ENCODE data around the gene FLAD1. TPM values are rescaled to one million over a fixed set of nuclear protein-coding genes. Genes with fewer than 3 reads are reported as not detected.
"Not testable (repeated sequence)": the region's sequence is repeated elsewhere in the genome, so short reads cannot be mapped to it uniquely, and the experiment has no call there.

The FLAD1 gene
- total RNA-seq, 3 donors from 2014 or later (not counting 1 experiment from before 2014, with no cell fraction given), result 32.1 to 47.6 (median 38.7) TPM

DNA sequence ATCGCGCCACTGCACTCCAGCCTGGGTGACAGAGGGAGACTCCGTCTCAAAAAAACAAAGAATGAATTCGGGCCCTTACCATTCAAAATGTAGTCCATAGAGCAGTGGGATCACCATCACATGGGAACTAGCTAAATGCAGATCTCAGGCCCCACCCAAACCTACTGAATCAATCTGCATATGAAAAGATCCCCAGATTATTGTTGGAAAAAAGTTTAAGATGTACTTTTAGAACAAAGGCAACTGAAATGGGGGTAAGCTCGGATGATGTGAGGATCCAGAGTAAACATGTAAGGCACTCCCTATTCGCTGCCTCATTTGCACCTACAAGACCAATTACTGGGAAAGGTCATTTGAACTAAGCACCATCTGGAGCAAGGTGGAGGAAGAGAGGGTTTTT, 803 bp upstream of the FLAD1 start:
- Histone ChIP-seq H3K36me3 (ENCODE audit: control insufficient read depth, insufficient read depth, low read length) (peaks cover 6% of the 10 kb centered on the region), H3K4me1 (ENCODE audit: control insufficient read depth, insufficient read depth, low read length) (peaks cover 16% of the 10 kb centered on the region), H3K4me3 (ENCODE audit: low read length) (peak overlapping the region; percentile 8), H3K27me3 (ENCODE audit: control insufficient read depth, insufficient read depth, low read length) (no peaks in the 10 kb centered on the region), H3K9me3 (ENCODE audit: control insufficient read depth, insufficient read depth, low read length) (no peaks in the 10 kb centered on the region), H3K27ac (ENCODE audit: low read length) (peak overlapping the region; percentile 1)
- no peaks in the 10 kb centered on the region for H3K9me3 Mint-ChIP-seq
- TF ChIP-seq, protein P1, sequence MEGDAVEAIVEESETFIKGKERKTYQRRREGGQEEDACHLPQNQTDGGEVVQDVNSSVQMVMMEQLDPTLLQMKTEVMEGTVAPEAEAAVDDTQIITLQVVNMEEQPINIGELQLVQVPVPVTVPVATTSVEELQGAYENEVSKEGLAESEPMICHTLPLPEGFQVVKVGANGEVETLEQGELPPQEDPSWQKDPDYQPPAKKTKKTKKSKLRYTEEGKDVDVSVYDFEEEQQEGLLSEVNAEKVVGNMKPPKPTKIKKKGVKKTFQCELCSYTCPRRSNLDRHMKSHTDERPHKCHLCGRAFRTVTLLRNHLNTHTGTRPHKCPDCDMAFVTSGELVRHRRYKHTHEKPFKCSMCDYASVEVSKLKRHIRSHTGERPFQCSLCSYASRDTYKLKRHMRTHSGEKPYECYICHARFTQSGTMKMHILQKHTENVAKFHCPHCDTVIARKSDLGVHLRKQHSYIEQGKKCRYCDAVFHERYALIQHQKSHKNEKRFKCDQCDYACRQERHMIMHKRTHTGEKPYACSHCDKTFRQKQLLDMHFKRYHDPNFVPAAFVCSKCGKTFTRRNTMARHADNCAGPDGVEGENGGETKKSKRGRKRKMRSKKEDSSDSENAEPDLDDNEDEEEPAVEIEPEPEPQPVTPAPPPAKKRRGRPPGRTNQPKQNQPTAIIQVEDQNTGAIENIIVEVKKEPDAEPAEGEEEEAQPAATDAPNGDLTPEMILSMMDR (IDR thresholded peaks at IDR 0.05), result no peak
- no peak overlapping the region for H3K4me3 Mint-ChIP-seq
- no peaks in the 10 kb centered on the region for H3K36me3 Mint-ChIP-seq
- no peaks in the 10 kb centered on the region for H3K27me3 Mint-ChIP-seq (ENCODE audit: low read depth in 2 of 2)
- intact Hi-C loops (cut with micrococcal nuclease), result no loop called here
- WGBS (ENCODE audit: insufficient coverage), result 94% methylated on average over 5 of the region's 6 CpGs
- DNase-seq (no peak), ATAC-seq (no peak)
- peaks cover 0 to 6% of the 10 kb centered on the region in 2 donors for H3K4me1 Mint-ChIP-seq
- H3K27ac Mint-ChIP-seq, result no peak overlapping the region

DNA sequence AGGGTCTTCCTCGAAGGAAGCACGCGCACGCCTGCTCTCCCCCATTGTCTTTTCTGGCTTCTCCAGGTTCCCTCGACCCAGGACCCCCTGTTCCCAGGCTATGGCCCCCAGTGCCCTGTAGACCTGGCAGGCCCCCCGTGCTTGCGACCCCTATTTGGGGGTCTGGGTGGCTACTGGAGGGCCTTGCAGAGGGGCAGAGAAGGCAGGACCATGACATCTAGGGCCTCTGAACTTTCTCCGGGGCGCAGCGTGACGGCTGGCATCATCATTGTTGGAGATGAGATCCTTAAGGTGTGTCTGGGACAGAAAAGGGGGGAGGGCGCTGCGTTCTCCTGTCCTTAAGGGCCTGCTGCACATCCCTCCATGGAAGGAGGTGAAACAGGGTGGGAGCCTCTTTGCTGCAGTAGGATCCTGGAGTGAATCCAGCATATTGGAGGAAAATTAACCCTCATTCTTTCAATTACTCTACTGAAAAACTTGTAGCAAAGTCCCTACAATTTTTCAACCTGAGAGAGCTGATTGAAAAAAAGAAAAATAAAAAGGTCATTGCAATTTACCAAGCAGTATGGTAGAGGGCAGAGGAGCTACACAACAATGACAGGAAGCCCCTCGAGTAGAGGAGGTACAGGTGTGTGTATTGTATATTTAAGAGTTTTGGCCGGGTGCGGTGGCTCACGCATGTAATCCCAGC, 777 bp downstream of the FLAD1 start:
- Mint-ChIP-seq H3K27ac (no peak overlapping the region), H3K4me1 (peaks cover 0 to 8% of the 10 kb centered on the region in 2 donors), H3K4me3 (no peak overlapping the region), H3K27me3 (ENCODE audit: low read depth in 2 of 2) (no peaks in the 10 kb centered on the region), H3K9me3 (no peaks in the 10 kb centered on the region), H3K36me3 (no peaks in the 10 kb centered on the region)
- H3K36me3 ChIP-seq (ENCODE audit: control insufficient read depth, insufficient read depth, low read length), result peaks cover 20% of the 10 kb centered on the region
- 29% methylated on average over 17 of the region's 17 CpGs for WGBS (ENCODE audit: insufficient coverage)
- intact Hi-C loops (cut with micrococcal nuclease), result loop anchor here (1.0 kb wide), 3 partner anchors 10 to 47 kb away; partner anchors contain the start of gene CKS1B
- H3K9me3 ChIP-seq (ENCODE audit: control insufficient read depth, insufficient read depth, low read length), result no peaks in the 10 kb centered on the region
- peak overlapping the region; percentile 51 for H3K27ac ChIP-seq (ENCODE audit: low read length)
- DNase-seq (peak in 1 of 2 donors; percentile 32), ATAC-seq (no peak)
- H3K27me3 ChIP-seq (ENCODE audit: control insufficient read depth, insufficient read depth, low read length), result no peaks in the 10 kb centered on the region
- TF ChIP-seq, protein P1 (IDR thresholded peaks at IDR 0.05), result no peak
- H3K4me1 ChIP-seq (ENCODE audit: control insufficient read depth, insufficient read depth, low read length), result peaks cover 16% of the 10 kb centered on the region
- H3K4me3 ChIP-seq (ENCODE audit: low read length), result peak overlapping the region; percentile 59

DNA sequence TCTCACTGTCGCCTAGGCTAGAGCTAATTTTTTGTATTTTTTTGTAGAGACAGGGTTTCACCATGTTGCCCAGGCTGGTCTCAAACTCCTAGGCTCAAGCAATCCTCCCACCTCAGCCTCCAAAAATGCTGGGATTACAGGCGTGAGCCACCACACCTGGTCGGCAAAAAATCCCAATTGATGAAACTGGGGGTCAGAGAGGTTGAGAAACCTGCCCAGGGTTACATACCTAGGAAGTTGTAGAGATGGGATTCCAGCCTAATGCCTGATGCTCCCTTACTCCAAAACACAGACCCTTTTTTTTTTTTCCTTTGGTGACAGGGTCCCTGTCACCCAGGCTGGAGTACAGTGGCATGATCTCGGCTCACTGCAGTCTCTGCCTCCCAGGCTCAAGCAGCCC, 3.6 kb downstream of the FLAD1 start:
- Histone ChIP-seq H3K4me1 (ENCODE audit: control insufficient read depth, insufficient read depth, low read length) (peaks cover 16% of the 10 kb centered on the region), H3K36me3 (ENCODE audit: control insufficient read depth, insufficient read depth, low read length) (peaks cover 41% of the 10 kb centered on the region)
- H3K27me3 ChIP-seq (ENCODE audit: control insufficient read depth, insufficient read depth, low read length); H3K27ac Mint-ChIP-seq; H3K9me3 Mint-ChIP-seq; H3K9me3 ChIP-seq (ENCODE audit: control insufficient read depth, insufficient read depth, low read length); intact Hi-C loops (cut with micrococcal nuclease); DNase-seq; H3K4me3 Mint-ChIP-seq; H3K4me3 ChIP-seq (ENCODE audit: low read length); H3K27ac ChIP-seq (ENCODE audit: low read length); ATAC-seq; H3K27me3 Mint-ChIP-seq (ENCODE audit: low read depth in 2 of 2); H3K36me3 Mint-ChIP-seq: not testable (repeated sequence)
- WGBS (ENCODE audit: insufficient coverage), result 94% methylated on average over 2 of the region's 4 CpGs
- peaks cover 4 to 19% of the 10 kb centered on the region in 2 donors for H3K4me1 Mint-ChIP-seq

DNA sequence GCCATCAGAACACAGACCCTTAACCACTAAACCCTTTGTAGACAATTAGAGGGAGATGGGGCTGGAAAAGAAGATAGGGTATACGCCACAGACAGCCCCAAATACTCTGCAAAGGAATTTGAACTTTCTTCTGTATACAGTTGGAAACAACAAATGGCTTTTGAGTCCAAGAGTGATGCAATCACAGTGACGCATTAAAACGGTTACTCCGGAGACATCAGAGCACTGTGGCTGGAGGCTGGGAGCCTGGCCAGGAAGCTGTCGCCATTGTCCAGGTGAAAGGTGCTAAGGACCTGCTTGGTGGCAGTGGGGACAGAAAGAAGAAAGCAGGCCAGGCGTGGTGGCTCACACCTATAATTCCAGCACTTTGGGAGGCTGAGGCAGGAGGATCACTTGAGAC, 4.2 kb downstream of the FLAD1 start:
- no peak overlapping the region for H3K27ac Mint-ChIP-seq
- no peaks in the 10 kb centered on the region for H3K27me3 ChIP-seq (ENCODE audit: control insufficient read depth, insufficient read depth, low read length)
- DNase-seq, result no peak
- H3K4me3 Mint-ChIP-seq, result no peak overlapping the region
- H3K9me3 ChIP-seq (ENCODE audit: control insufficient read depth, insufficient read depth, low read length), result no peaks in the 10 kb centered on the region
- H3K27me3 Mint-ChIP-seq (ENCODE audit: low read depth in 2 of 2), result no peaks in the 10 kb centered on the region
- peaks cover 4 to 21% of the 10 kb centered on the region in 2 donors for H3K4me1 Mint-ChIP-seq
- H3K36me3 ChIP-seq (ENCODE audit: control insufficient read depth, insufficient read depth, low read length), result peaks cover 41% of the 10 kb centered on the region
- peaks cover 14% of the 10 kb centered on the region for H3K4me1 ChIP-seq (ENCODE audit: control insufficient read depth, insufficient read depth, low read length)
- no peak for ATAC-seq
- no peaks in the 10 kb centered on the region for H3K36me3 Mint-ChIP-seq
- H3K9me3 Mint-ChIP-seq, result no peaks in the 10 kb centered on the region
- H3K27ac ChIP-seq (ENCODE audit: low read length), result no peak overlapping the region
- WGBS (ENCODE audit: insufficient coverage), result 95% methylated on average over 6 of the region's 6 CpGs
- intact Hi-C loops (cut with micrococcal nuclease), result no loop called here
- no peak overlapping the region for H3K4me3 ChIP-seq (ENCODE audit: low read length)
- TF ChIP-seq, protein P1 (IDR thresholded peaks at IDR 0.05), result no peak
